ENCODE results near the gene GOLT1B. TPM values are rescaled to one million over a fixed set of nuclear protein-coding genes. Genes with fewer than 3 reads are reported as not detected.

The GOLT1B gene
- total RNA-seq, 2 donors from 2014 or later, result 29.4 to 63.0 TPM

GRCh38 chr12:21505888-21506287 lies 4.3 kb downstream of the GOLT1B start:
- no peak overlapping the region for H3K27ac Mint-ChIP-seq
- ATAC-seq, result no peak
- H3K9me3 Mint-ChIP-seq, result no peaks in the 10 kb centered on the region
- no peak for DNase-seq (ENCODE audit: low spot score in 2 of 2)
- peaks cover 23 to 29% of the 10 kb centered on the region in 2 donors for H3K36me3 Mint-ChIP-seq

- DNase-seq (ENCODE audit: low spot score in 2 of 2) (no peak), ATAC-seq (no peak)
- H3K9me3 Mint-ChIP-seq, result no peaks in the 10 kb centered on the region
- H3K27ac Mint-ChIP-seq, result peak overlapping the region in 1 of 2 donors; percentile 45
- peaks cover 20 to 36% of the 10 kb centered on the region in 2 donors for H3K36me3 Mint-ChIP-seq
Observed at GRCh38 chr12:21507849-21508248, 6.3 kb downstream of the GOLT1B start.

GRCh38 chr12:21509768-21510167 lies 8.2 kb downstream of the GOLT1B start:
- peak; percentile 96 to 97 for ATAC-seq
- peak overlapping the region; percentile 83 to 95 for H3K27ac Mint-ChIP-seq
- no peaks in the 10 kb centered on the region for H3K9me3 Mint-ChIP-seq
- no peak for DNase-seq (ENCODE audit: low spot score in 2 of 2)
- H3K36me3 Mint-ChIP-seq, result peaks cover 18 to 36% of the 10 kb centered on the region in 2 donors

- no peaks in the 10 kb centered on the region for H3K9me3 Mint-ChIP-seq
- no peak for DNase-seq (ENCODE audit: low spot score in 2 of 2)
- peaks cover 0 to 10% of the 10 kb centered on the region in 2 donors for H3K36me3 Mint-ChIP-seq
- no peak overlapping the region for H3K27ac Mint-ChIP-seq
- ATAC-seq, result no peak
Observed at GRCh38 chr12:21516281-21516680, 14.7 kb downstream of the GOLT1B start.

- ATAC-seq (no peak), DNase-seq (ENCODE audit: low spot score in 2 of 2) (no peak)
- Mint-ChIP-seq H3K9me3 (no peaks in the 10 kb centered on the region), H3K27ac (no peak overlapping the region), H3K36me3 (peaks cover 0 to 5% of the 10 kb centered on the region in 2 donors)
Observed at GRCh38 chr12:21518451-21518850, 16.9 kb downstream of the GOLT1B start.

GRCh38 chr12:21521541-21521940 lies 20.0 kb downstream of the GOLT1B start:
- ATAC-seq (no peak), DNase-seq (ENCODE audit: low spot score in 2 of 2) (no peak)
- peaks cover 0 to 5% of the 10 kb centered on the region in 2 donors for H3K36me3 Mint-ChIP-seq
- H3K27ac Mint-ChIP-seq, result no peak overlapping the region
- peaks cover 7 to 12% of the 10 kb centered on the region in 2 donors for H3K9me3 Mint-ChIP-seq

GRCh38 chr12:21523148-21523547 lies 21.6 kb downstream of the GOLT1B start:
- no peak for ATAC-seq
- no peak for DNase-seq (ENCODE audit: low spot score in 2 of 2)
- H3K27ac Mint-ChIP-seq, result no peak overlapping the region
- peaks cover 7 to 12% of the 10 kb centered on the region in 2 donors for H3K9me3 Mint-ChIP-seq
- H3K36me3 Mint-ChIP-seq, result no peaks in the 10 kb centered on the region

- ATAC-seq, result no peak
- Mint-ChIP-seq H3K27ac (no peak within 1 kb of the TSS), H3K9me3 (peaks cover 7 to 12% of the 10 kb centered on the region in 2 donors), H3K36me3 (no peaks in the 10 kb centered on the region)
- no peak for DNase-seq (ENCODE audit: low spot score in 2 of 2)
Observed at GRCh38 chr12:21526053-21526452, 24.5 kb downstream of the GOLT1B start, which contains the start of gene SPX. SPX (plus strand) TSS chr12:21526296; CDS start chr12:21526473, 177 bp downstream.

GRCh38 chr12:21526721-21527345 lies 25.2 kb downstream of the GOLT1B start:
- no peak for DNase-seq (ENCODE audit: low spot score in 2 of 2)
- no peak for ATAC-seq
- Mint-ChIP-seq H3K9me3 (peaks cover 7 to 12% of the 10 kb centered on the region in 2 donors), H3K27ac (no peak overlapping the region), H3K36me3 (no peaks in the 10 kb centered on the region)

GRCh38 chr12:21527451-21528180 lies 26.0 kb downstream of the GOLT1B start:
- Mint-ChIP-seq H3K36me3 (no peaks in the 10 kb centered on the region), H3K9me3 (peaks cover 7 to 12% of the 10 kb centered on the region in 2 donors), H3K27ac (no peak overlapping the region)
- ATAC-seq (peak; percentile 96 to 97), DNase-seq (ENCODE audit: low spot score in 2 of 2) (peak; percentile 62 to 72)

GRCh38 chr12:21528953-21529352 lies 27.4 kb downstream of the GOLT1B start:
- ATAC-seq (no peak), DNase-seq (ENCODE audit: low spot score in 2 of 2) (no peak)
- Mint-ChIP-seq H3K36me3 (no peaks in the 10 kb centered on the region), H3K27ac (no peak overlapping the region), H3K9me3 (peaks cover 7 to 12% of the 10 kb centered on the region in 2 donors)

- no peaks in the 10 kb centered on the region for H3K36me3 Mint-ChIP-seq
- ATAC-seq, result no peak
- DNase-seq (ENCODE audit: low spot score in 2 of 2), result no peak
Observed at GRCh38 chr12:21529456-21529855, 27.9 kb downstream of the GOLT1B start.

GRCh38 chr12:21538061-21538653 lies 36.6 kb downstream of the GOLT1B start:
- Mint-ChIP-seq H3K27ac (no peak overlapping the region), H3K36me3 (no peaks in the 10 kb centered on the region), H3K9me3 (no peaks in the 10 kb centered on the region)
- DNase-seq (ENCODE audit: low spot score in 2 of 2) (no peak), ATAC-seq (no peak)

More at GRCh38 chr12:21529456-21529855, 27.9 kb downstream of the GOLT1B start:
- H3K27ac Mint-ChIP-seq, result no peak overlapping the region
- peaks cover 7 to 9% of the 10 kb centered on the region in 2 donors for H3K9me3 Mint-ChIP-seq

- peak overlapping the region in 1 of 2 donors; percentile 65 for H3K27ac Mint-ChIP-seq
- ATAC-seq (peak; percentile 72 to 98), DNase-seq (ENCODE audit: low spot score in 2 of 2) (no peak)
- no peaks in the 10 kb centered on the region for H3K9me3 Mint-ChIP-seq
- H3K36me3 Mint-ChIP-seq, result peaks cover 0 to 4% of the 10 kb centered on the region in 2 donors
Observed at GRCh38 chr12:21539797-21540196, 38.2 kb downstream of the GOLT1B start.

GRCh38 chr12:21541773-21542172 lies 40.2 kb downstream of the GOLT1B start:
- H3K36me3 Mint-ChIP-seq, result peaks cover 0 to 4% of the 10 kb centered on the region in 2 donors

GRCh38 chr12:21542403-21542802 lies 40.8 kb downstream of the GOLT1B start:
- Mint-ChIP-seq H3K27ac (no peak overlapping the region), H3K36me3 (peaks cover 0 to 4% of the 10 kb centered on the region in 2 donors), H3K9me3 (no peaks in the 10 kb centered on the region)
- ATAC-seq (no peak), DNase-seq (ENCODE audit: low spot score in 2 of 2) (no peak)

More at GRCh38 chr12:21541773-21542172, 40.2 kb downstream of the GOLT1B start:
- no peak overlapping the region for H3K27ac Mint-ChIP-seq
- no peak for ATAC-seq
- DNase-seq (ENCODE audit: low spot score in 2 of 2), result no peak
- H3K9me3 Mint-ChIP-seq, result no peaks in the 10 kb centered on the region

GRCh38 chr12:21543151-21543550 lies 41.6 kb downstream of the GOLT1B start:
- ATAC-seq, result no peak
- no peaks in the 10 kb centered on the region for H3K9me3 Mint-ChIP-seq
- H3K36me3 Mint-ChIP-seq, result peaks cover 0 to 4% of the 10 kb centered on the region in 2 donors
- H3K27ac Mint-ChIP-seq, result no peak overlapping the region
- DNase-seq (ENCODE audit: low spot score in 2 of 2), result no peak
